Coronary artery (tissue), 2 donors: ENCODE measurements around the gene NME2.

ENCODE experiments used
- DNase-seq: peaks from one replicate; pipeline ENCODE4 v3.0.0-alpha.2; 2017; ENCODE audit warnings: low spot score
- H3K27ac ChIP-seq, 2 donors: fragments of 200-600 bp; sonication (generic); one replicate each; pipeline ENCODE4 v1.5.1; 2016 to 2019
- H3K4me3 ChIP-seq: fragments of 200-600 bp; sonication (generic); 2 replicates; pipeline ENCODE4 v1.5.1; 2016; ENCODE audit warnings: mild to moderate bottlenecking, moderate library complexity
- TF ChIP-seq, protein P1 (sequence below): fragments of 200-600 bp; sonication (generic); IDR thresholded peaks from one replicate; pipeline ENCODE4 v1.5.1; 2019; ENCODE audit warnings: antibody characterized with exemption

NME2 gene

DNA sequence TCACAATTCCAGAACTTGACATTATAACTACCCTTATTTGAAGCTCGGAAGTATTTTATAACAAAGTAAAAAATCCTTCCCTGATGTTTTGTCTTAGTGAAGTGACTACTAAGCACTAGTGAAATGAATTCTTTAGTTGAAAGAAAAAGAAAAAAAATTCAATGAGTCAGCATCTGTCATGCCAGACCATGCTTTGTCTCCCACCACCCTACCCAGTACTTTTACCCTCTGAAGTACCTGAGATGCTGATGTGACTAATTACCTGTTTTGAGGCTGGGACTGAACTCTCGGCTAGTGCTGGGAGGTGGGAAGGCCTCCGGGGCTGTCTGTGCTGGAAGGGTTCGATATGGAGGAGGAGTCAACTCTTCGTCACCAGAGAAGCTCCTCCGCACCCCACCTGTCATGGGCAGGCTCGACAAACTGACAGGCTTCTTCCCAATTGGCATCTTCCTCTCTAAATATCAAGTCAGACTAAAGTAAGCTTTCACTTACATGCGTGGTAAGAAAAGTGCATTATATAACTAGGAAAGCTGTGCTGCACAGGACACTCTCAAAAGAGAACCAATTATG, 19.6 kb downstream of the NME2 start:
- no peak for DNase-seq
- H3K4me3 ChIP-seq = no peak overlapping the region
- no peak overlapping the region for H3K27ac ChIP-seq
- TF ChIP-seq, protein P1, sequence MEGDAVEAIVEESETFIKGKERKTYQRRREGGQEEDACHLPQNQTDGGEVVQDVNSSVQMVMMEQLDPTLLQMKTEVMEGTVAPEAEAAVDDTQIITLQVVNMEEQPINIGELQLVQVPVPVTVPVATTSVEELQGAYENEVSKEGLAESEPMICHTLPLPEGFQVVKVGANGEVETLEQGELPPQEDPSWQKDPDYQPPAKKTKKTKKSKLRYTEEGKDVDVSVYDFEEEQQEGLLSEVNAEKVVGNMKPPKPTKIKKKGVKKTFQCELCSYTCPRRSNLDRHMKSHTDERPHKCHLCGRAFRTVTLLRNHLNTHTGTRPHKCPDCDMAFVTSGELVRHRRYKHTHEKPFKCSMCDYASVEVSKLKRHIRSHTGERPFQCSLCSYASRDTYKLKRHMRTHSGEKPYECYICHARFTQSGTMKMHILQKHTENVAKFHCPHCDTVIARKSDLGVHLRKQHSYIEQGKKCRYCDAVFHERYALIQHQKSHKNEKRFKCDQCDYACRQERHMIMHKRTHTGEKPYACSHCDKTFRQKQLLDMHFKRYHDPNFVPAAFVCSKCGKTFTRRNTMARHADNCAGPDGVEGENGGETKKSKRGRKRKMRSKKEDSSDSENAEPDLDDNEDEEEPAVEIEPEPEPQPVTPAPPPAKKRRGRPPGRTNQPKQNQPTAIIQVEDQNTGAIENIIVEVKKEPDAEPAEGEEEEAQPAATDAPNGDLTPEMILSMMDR = no peak

DNA sequence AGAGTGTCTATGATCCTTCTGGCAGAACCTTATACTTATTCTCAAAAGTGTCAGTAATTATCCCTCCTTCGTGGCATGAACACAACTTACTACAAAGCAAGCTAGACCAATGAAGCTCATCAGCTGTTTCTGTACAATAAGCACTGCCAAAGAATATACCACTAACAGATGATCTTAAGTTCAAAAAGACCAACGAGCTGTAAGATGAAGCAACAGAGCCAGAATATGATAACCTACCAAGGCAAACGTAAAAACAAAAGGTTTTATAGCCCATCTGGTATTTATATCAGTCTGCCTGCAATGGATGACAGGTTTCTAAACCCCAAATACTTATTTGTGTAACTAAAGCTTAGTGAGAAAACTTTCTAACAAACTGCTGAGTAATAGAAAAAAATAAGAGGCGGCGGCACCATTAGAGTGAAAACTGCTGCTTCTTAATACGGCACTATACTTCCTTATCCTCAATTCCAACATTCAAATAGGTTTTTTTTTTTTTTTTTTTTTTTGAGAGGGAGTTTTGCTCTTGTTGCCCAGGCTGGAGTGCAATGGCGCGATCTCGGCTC, 22.1 kb downstream of the NME2 start:
- DNase-seq = no peak
- no peak overlapping the region for H3K27ac ChIP-seq

GRCh38 chr17:51189162-51189561, 23.0 kb downstream of the NME2 start:
- Histone ChIP-seq H3K27ac (no peak overlapping the region), H3K4me3 (no peak overlapping the region)
- TF ChIP-seq, protein P1 = no peak
- no peak for DNase-seq

More for the DNA sequence above, 22.1 kb downstream of the NME2 start:
- H3K4me3 ChIP-seq = no peak overlapping the region
- TF ChIP-seq, protein P1 = no peak

DNA sequence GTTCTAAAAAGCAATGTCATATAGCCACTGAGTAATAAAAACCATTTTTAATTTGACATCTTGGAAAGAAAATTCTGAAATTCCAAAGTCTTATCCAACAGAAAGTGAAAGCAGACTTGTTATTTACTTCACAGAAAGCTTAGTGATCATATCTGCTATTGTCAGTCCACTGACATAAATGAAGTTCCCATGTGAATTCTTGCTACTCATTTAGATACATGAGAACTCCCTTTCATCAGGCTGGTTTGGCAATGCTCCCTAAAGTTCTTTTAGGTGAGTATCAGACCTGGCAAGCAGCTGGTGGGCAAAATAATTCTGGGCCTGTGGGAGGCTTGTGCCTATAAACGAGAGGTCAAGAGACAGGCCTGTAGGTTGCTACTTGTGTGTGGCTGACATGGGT, 23.4 kb downstream of the NME2 start:
- TF ChIP-seq, protein P1 = no peak
- no peak overlapping the region for H3K4me3 ChIP-seq
- DNase-seq = no peak
- no peak overlapping the region for H3K27ac ChIP-seq

DNA sequence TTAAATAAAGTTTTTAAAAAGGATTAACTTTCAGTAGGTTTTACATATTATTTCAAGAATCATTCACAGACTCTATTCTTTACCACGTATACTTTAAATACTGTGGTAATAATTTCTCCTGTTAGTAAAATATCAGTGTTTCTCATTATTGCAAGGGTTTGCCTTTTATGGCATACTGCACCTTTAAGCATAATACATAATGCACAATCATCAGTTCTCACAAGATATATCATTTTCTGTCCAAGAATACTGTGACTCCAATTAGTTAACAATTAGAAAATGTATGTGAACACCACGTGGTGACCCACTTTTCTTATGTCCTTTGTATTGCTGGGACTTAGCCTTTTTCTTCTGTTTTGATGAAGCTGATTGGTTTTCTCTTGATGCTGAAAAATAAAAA, 25.7 kb downstream of the NME2 start:
- TF ChIP-seq, protein P1 = no peak
- no peak for DNase-seq
- Histone ChIP-seq H3K4me3 (no peak overlapping the region), H3K27ac (no peak overlapping the region)

DNA sequence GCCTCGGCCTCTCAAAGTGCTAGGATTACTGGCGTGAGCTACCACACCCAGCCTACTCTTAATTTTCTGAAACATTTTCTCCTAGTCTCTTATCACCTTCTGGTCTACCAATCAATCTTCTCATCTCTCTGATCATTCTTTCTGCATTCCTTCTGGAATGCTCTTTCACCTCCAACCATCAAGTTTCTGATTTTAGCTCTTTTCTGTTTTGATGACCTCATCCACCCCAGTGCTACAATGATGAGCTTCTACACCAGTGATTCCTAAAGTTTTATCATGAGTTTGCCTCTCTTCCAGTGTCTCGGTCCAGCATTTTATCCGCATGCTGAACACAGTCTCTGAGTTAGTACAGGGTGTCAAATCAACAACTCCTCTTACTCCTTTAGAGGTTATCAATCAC, 31.5 kb downstream of the NME2 start:
- Histone ChIP-seq H3K4me3 (no peak overlapping the region), H3K27ac (no peak overlapping the region)
- no peak for DNase-seq
- TF ChIP-seq, protein P1 = no peak

DNA sequence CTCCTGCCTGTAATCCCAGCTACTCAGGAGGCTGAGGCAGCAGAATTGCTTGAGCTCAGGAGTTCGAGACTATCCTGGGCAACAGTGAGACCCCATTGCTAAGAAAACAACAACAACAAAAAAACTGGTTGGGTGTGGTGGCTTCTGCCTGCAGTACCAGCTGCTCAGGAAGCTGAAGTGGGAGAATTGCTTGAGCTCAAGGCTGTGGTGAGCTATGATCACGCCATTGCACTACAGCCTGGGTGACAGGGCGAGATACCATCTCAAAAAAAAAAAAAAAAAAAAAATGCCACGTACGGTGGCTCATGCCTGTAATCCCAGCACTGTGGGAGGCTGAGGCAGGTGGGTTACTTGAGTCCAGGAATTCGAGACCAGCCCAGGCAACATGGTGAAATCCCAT, 34.1 kb downstream of the NME2 start:
- Histone ChIP-seq H3K27ac (no peak overlapping the region), H3K4me3 (no peak overlapping the region)
- TF ChIP-seq, protein P1 = no peak
- no peak for DNase-seq
